Lower leg skin (tissue), 3 donors: Measurements from ENCODE around the gene MEN1.

Source experiments
- CTCF ChIP-seq, 3 donors: fragments of 450-650 bp; IDR thresholded peaks; one replicate each; pipeline ENCODE4 v1.5.1; 2016; ENCODE audit warnings: antibody characterized with exemption in 3 of 3, mild to moderate bottlenecking in 3 of 3, moderate library complexity in 2 of 3
- POLR2A ChIP-seq, 2 donors: fragments of 450-650 bp; IDR thresholded peaks; one replicate each; pipeline ENCODE4 v1.6.1; 2016 to 2017; ENCODE audit warnings: antibody characterized with exemption in 2 of 2, mild to moderate bottlenecking in 1 of 2, moderate library complexity in 1 of 2

GRCh38 chr11:64805481-64805880, 4.9 kb downstream of the MEN1 start:
- TF ChIP-seq CTCF (IDR thresholded peaks at IDR 0.05) (no peak), POLR2A (IDR thresholded peaks at IDR 0.05) (no peak)
